Right renal cortex interstitium (tissue), 3 donors: Measurements from ENCODE around the gene MUC22. TPM values are rescaled to one million over a fixed set of nuclear protein-coding genes. Genes with fewer than 3 reads are reported as not detected.
A peak's percentile ranks its signal among the peaks of the same experiment; 100 is the strongest.
"Not testable (repeated sequence)": the region's sequence is repeated elsewhere in the genome, so short reads cannot be mapped to it uniquely, and the experiment has no call there.

Experiments
- DNase-seq, 3 donors: peaks; one replicate each; pipeline ENCODE4 v3.0.0-alpha.2; 2013; ENCODE audit warnings: low read depth in 3 of 3, low spot score in 2 of 3
- polyA plus RNA-seq, 3 donors: library from polyadenylated mRNA; unstranded; fragments of 120-200 nt; gene quantifications; one replicate each; pipeline ENCODE4 v1.2.1, GENCODE V29; 2013; ENCODE audit not compliant: insufficient read length in 3 of 3

Gene MUC22
- polyA plus RNA-seq, 3 donors: not detected

DNA sequence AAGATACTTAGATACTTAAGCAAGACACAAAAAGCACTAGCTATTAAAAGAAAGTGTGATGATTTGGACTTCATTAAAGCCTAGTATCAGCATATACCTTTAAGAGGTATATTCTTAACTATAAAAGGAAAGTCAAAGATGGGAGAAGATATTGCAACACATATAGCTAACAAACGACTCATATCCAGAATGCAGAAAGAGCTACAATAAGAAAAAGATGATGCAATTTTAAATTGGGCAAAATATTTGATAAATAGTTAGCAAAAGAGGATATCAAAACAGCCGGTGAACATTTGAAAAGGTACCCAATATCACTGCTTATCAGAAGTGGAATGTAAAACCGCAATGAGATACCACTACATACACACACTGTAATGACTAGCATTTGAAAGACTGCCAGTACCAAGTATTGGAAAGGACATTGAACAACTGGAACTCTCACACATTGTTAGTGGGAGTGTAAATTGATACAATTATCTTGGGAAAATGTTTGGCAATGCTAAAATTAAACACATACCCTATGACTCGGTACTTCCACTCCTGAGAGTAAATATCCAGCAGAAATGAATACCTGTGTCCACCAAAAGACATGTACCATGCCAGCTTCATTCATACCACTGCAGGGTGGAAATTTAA is 25.7 kb downstream of the MUC22 start:
- DNase-seq: no peak

DNA sequence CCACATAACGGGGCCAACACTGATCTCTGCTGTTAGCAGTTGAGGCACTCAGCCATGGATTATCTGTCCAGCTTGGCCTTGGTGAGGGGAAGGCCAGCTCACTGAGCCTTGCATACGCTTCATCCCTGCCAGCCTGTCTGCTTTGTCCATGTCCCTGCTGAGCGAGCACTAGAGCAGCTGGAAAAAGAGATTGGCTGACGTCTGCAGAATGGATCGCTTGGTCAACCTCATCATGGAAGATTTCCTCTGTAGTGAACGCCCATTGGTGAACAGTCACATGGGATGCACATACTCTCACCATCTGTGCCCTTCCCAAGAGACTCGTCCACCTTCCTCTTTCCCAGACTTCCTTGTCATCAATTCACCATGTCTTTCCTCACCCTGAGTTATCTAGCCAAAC is 26.9 kb downstream of the MUC22 start:
- DNase-seq: no peak

GRCh38 chr6:31037682-31038081 is 27.4 kb downstream of the MUC22 start:
- no peak for DNase-seq

GRCh38 chr6:31038559-31038958 is 28.3 kb downstream of the MUC22 start:
- no peak for DNase-seq

- DNase-seq: no peak
These were observed 30.5 kb downstream of the MUC22 start for GRCh38 chr6:31040801-31041200.

DNA sequence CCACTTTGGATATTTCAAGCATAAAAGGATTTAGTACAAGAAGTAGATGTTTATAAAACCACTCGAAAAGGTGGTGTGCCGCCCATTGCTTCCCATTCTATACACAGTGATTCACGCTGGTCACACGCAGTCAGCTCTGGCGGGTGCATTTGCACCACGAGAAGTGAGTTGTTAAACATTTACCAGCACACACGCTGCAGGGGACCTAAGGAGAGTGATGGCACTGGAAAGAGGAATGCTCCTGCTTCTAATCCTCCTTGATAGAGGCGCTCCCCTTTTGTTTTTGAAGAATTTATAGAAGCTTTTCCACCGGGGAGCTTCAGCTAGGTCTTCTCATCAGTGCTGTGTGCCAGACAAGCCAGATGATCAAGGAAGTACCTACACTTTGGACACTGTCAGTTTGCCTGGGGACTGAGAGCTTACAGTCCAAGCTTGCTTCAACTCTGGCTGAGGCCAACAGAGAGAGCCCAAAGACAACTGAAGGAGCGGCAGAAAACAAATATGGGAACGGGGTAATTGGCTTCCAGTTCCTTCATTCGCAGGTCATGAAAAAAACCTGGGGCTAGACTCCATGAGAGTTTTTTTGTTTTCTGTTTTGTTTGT is 31.2 kb downstream of the MUC22 start:
- DNase-seq: peak in 1 of 3 donors; percentile 15

GRCh38 chr6:31042806-31043205 is 32.5 kb downstream of the MUC22 start:
- no peak for DNase-seq

DNA sequence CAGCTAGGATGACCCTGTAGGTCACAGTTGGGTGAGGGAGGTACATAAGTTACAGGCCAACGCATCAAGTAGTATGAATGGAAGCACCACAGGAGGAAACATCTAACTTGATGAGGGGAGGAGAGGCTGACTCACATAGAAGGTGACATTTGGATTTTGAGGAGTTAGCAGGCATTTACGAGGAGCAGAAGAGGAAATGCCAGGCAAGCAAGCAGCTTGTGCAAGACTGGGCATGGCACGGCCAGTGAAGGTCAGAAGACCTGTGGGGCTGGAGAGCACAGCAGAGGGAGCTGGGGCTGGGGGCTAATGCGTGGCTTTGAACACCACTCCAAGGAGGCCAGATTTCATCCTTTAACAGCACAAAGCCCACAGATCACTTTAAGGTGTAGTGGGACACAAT is 37.8 kb downstream of the MUC22 start:
- DNase-seq: no peak

GRCh38 chr6:31049518-31049917 is 39.2 kb downstream of the MUC22 start:
- DNase-seq: no peak

GRCh38 chr6:31053187-31053586 is 42.9 kb downstream of the MUC22 start:
- DNase-seq: not testable (repeated sequence)

- DNase-seq: no peak
These were observed 43.6 kb downstream of the MUC22 start for GRCh38 chr6:31053873-31054272.

- no peak for DNase-seq
These were observed 45.2 kb downstream of the MUC22 start for GRCh38 chr6:31055441-31055840.

GRCh38 chr6:31057426-31058003 is 47.2 kb downstream of the MUC22 start:
- DNase-seq: no peak

- no peak for DNase-seq
These were observed 48.0 kb downstream of the MUC22 start for GRCh38 chr6:31058128-31058894.

- DNase-seq: no peak
These were observed 49.9 kb downstream of the MUC22 start for GRCh38 chr6:31060145-31060544.

DNA sequence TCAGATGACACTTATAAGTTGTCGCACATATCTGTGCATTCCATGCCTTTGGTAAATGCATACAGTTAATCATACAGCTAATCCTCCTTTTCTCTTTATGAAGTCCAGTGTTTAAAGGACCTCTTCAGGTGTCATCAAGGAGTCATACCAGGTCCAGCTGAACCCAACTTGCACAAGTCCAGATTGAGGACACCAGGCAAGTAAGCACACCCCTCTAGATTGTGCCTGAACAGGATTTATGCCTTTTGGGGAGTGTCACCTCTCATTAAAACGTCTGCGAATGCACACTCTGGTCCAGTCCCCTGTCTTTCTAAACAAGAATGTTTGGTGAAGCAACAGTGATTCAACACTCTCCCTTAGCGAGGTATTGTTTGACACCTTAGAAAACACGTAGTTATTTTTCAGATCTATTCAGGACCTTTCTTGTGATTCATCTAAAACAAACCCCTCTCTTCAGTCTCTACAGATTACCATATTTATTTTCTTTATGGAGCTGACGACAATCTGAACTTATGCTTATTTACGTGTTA is 53.7 kb downstream of the MUC22 start:
- DNase-seq: no peak

DNA sequence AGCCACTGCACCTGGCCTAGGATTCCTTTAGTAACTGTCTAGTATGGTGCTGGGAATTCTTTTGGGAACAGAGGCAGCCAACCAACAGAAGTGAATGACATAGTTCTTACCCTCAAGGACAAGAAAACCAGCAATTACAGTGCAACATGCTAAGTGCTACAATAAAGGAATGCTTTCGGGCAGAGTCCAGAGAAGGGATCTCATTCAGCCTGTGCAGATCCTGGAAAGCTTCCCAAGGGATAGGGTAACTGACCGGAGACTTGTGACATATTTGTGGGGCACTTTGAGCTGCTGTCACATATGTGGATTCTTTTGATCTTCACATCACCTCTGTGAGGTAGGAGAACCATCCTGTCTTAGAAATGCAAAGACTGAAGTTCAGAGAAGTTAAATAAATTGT is 55.3 kb downstream of the MUC22 start:
- no peak for DNase-seq

- not testable (repeated sequence) for DNase-seq
These were observed 56.8 kb downstream of the MUC22 start for GRCh38 chr6:31067028-31067427.

DNA sequence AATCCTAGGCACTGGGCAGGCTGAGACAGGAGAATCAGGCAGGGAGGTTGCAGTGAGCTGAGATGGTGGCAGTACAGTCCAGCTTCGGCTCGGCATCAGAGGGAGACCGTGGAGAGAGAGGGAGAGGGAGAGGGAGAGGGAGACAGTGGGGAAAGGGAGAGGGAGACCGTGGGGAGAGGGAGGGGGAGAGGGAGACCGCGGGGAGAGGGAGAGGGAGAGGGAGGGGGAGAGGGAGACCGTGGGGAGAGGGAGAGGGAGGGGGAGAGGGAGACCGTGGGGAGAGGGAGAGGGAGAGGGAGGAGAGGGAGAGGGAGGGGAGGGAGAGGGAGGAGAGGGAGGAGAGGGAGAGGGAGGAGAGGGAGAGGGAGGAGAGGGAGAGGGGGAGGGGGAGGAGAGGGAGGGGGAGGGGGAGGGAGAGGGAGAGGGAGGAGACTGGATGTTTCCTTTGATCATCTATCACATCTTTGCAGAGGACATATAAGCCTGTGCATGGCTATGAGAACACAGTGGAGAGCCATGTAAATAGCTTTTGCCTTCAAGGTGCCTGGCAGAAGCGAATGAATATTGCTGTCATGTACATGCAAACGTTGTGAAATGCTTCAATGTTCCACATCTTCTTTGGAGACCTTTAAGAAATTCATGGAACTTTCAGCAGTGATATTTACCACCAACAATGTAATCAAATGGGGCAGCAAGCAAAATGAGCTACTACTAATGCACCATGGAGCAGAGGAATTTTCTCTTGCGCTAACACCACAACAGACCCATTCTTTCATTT is 57.8 kb downstream of the MUC22 start:
- DNase-seq: not testable (repeated sequence)

- peak in 1 of 3 donors; percentile 62 for DNase-seq
These were observed 58.5 kb downstream of the MUC22 start for GRCh38 chr6:31068669-31069340.
